Measurements from ENCODE around the gene SLC16A7.
"Not testable (repeated sequence)": the region's sequence is repeated elsewhere in the genome, so short reads cannot be mapped to it uniquely, and the experiment has no call there.

Gene SLC16A7

GRCh38 chr12:59742841-59743240 lies 147.0 kb downstream of the SLC16A7 start:
- DNase-seq = no peak

- DNase-seq = no peak
Measured at GRCh38 chr12:59744564-59744963, 148.7 kb downstream of the SLC16A7 start.

GRCh38 chr12:59751091-59751490 lies 155.3 kb downstream of the SLC16A7 start:
- not testable (repeated sequence) for DNase-seq

- DNase-seq = no peak
Measured at GRCh38 chr12:59761542-59761941, 165.7 kb downstream of the SLC16A7 start.

- DNase-seq = no peak
Measured at GRCh38 chr12:59763835-59764234, 168.0 kb downstream of the SLC16A7 start.

GRCh38 chr12:59768031-59768430 lies 172.2 kb downstream of the SLC16A7 start:
- no peak for DNase-seq

- DNase-seq = no peak
Measured at GRCh38 chr12:59780605-59781135, 184.8 kb downstream of the SLC16A7 start.

- no peak for DNase-seq
Measured at GRCh38 chr12:59787610-59788009, 191.8 kb downstream of the SLC16A7 start.

GRCh38 chr12:59792647-59793046 lies 196.8 kb downstream of the SLC16A7 start:
- DNase-seq = no peak

GRCh38 chr12:59803735-59804134 lies 207.9 kb downstream of the SLC16A7 start:
- DNase-seq = no peak

GRCh38 chr12:59808317-59808910 lies 212.6 kb downstream of the SLC16A7 start:
- DNase-seq = no peak

- no peak for DNase-seq
Measured at GRCh38 chr12:59811991-59812390, 216.2 kb downstream of the SLC16A7 start.

GRCh38 chr12:59812716-59813115 lies 216.9 kb downstream of the SLC16A7 start:
- no peak for DNase-seq

GRCh38 chr12:59820594-59821011 lies 224.8 kb downstream of the SLC16A7 start:
- DNase-seq = no peak

GRCh38 chr12:59823567-59823966 lies 227.7 kb downstream of the SLC16A7 start:
- DNase-seq = no peak

- no peak for DNase-seq
Measured at GRCh38 chr12:59827767-59828166, 231.9 kb downstream of the SLC16A7 start.

GRCh38 chr12:59828521-59828920 lies 232.7 kb downstream of the SLC16A7 start:
- no peak for DNase-seq

- DNase-seq = no peak
Measured at GRCh38 chr12:59833408-59833807, 237.6 kb downstream of the SLC16A7 start.

GRCh38 chr12:59834659-59835474 lies 239.0 kb downstream of the SLC16A7 start:
- no peak for DNase-seq
